Activated naive CD4-positive, alpha-beta T cell treated with anti-CD3 and anti-CD28 coated beads, Interleukin-2, amount 10 ng/mL, durations not matched to agents 7 days and 5 days (primary cell): ENCODE results near the gene PLEKHD1.
"Not testable (repeated sequence)": the region's sequence is repeated elsewhere in the genome, so short reads cannot be mapped to it uniquely, and the experiment has no call there.

ENCODE experiments used
- CTCF ChIA-PET: fragments of 350-600 bp; sonication (Branson Sonifier 250); formaldehyde crosslinking; loops from one replicate; lab custom pipeline; 2021; ENCODE audit warnings: antibody characterized with exemption; lab: Charles Lee
- DNase-seq: peaks from one replicate; pipeline ENCODE4 v3.0.0-alpha.2; 2020
- H3K27ac Mint-ChIP-seq: one replicate; pipeline ENCODE4 v1.8.0; 2021; ENCODE audit warnings: mild to moderate bottlenecking, moderate library complexity, mixed read lengths
- H3K27me3 Mint-ChIP-seq: one replicate; pipeline ENCODE4 v1.8.0; 2021; ENCODE audit warnings: mild to moderate bottlenecking, mixed read lengths
- H3K36me3 Mint-ChIP-seq: one replicate; pipeline ENCODE4 v1.8.0; 2021; ENCODE audit warnings: mixed read lengths
- H3K4me1 Mint-ChIP-seq: one replicate; pipeline ENCODE4 v1.8.0; 2021; ENCODE audit warnings: mixed read lengths
- H3K4me3 Mint-ChIP-seq: one replicate; pipeline ENCODE4 v1.8.0; 2021; ENCODE audit warnings: mild to moderate bottlenecking, moderate library complexity, mixed read lengths
- H3K9me3 Mint-ChIP-seq: one replicate; pipeline ENCODE4 v1.8.0; 2021; ENCODE audit warnings: mixed read lengths

The PLEKHD1 gene

GRCh38 chr14:69490219-69490918 is 5.8 kb downstream of the PLEKHD1 start:
- H3K9me3 Mint-ChIP-seq, result no peaks in the 10 kb centered on the region
- H3K4me3 Mint-ChIP-seq, result no peak overlapping the region
- H3K27me3 Mint-ChIP-seq, result peaks cover 58% of the 10 kb centered on the region
- DNase-seq, result no peak
- H3K4me1 Mint-ChIP-seq, result no peaks in the 10 kb centered on the region
- no peak overlapping the region for H3K27ac Mint-ChIP-seq
- CTCF ChIA-PET, result interaction anchor here (2.1 kb wide), 1 partner anchor 15 kb away, joined by 7 read pairs; no protein-coding TSS in a partner anchor
- H3K36me3 Mint-ChIP-seq, result no peaks in the 10 kb centered on the region

GRCh38 chr14:69491193-69491592 is 6.7 kb downstream of the PLEKHD1 start:
- DNase-seq, result no peak
- CTCF ChIA-PET, result interaction anchor here (0.8 to 2.1 kb wide), 2 partner anchors 9 to 16 kb away, joined by 4 to 7 read pairs; no protein-coding TSS in a partner anchor
- no peak overlapping the region for H3K27ac Mint-ChIP-seq
- peaks cover 50% of the 10 kb centered on the region for H3K27me3 Mint-ChIP-seq
- H3K36me3 Mint-ChIP-seq, result no peaks in the 10 kb centered on the region
- H3K4me1 Mint-ChIP-seq, result no peaks in the 10 kb centered on the region
- H3K4me3 Mint-ChIP-seq, result no peak overlapping the region
- H3K9me3 Mint-ChIP-seq, result no peaks in the 10 kb centered on the region

GRCh38 chr14:69493038-69493437 is 8.5 kb downstream of the PLEKHD1 start:
- CTCF ChIA-PET, result interaction anchor here (1.0 to 2.0 kb wide), 3 partner anchors 11 to 63 kb away, joined by 3 to 6 read pairs (median 3); no protein-coding TSS in a partner anchor
- no peaks in the 10 kb centered on the region for H3K4me1 Mint-ChIP-seq
- no peak overlapping the region for H3K27ac Mint-ChIP-seq
- H3K9me3 Mint-ChIP-seq, result no peaks in the 10 kb centered on the region
- H3K4me3 Mint-ChIP-seq, result no peak overlapping the region
- H3K27me3 Mint-ChIP-seq, result peaks cover 35% of the 10 kb centered on the region
- H3K36me3 Mint-ChIP-seq, result no peaks in the 10 kb centered on the region
- DNase-seq, result no peak

- Mint-ChIP-seq H3K4me3 (no peak overlapping the region), H3K9me3 (no peaks in the 10 kb centered on the region), H3K27ac (no peak overlapping the region), H3K27me3 (peaks cover 32% of the 10 kb centered on the region), H3K4me1 (no peaks in the 10 kb centered on the region), H3K36me3 (no peaks in the 10 kb centered on the region)
- DNase-seq, result no peak
- CTCF ChIA-PET, result interaction anchor here (1.2 to 2.0 kb wide), 2 partner anchors 11 to 17 kb away, joined by 3 to 6 read pairs; no protein-coding TSS in a partner anchor
These were observed 9.3 kb downstream of the PLEKHD1 start for GRCh38 chr14:69493791-69494190.

- H3K27ac Mint-ChIP-seq, result no peak overlapping the region
- H3K4me3 Mint-ChIP-seq, result no peak overlapping the region
- no peaks in the 10 kb centered on the region for H3K9me3 Mint-ChIP-seq
- H3K36me3 Mint-ChIP-seq, result no peaks in the 10 kb centered on the region
- H3K27me3 Mint-ChIP-seq, result peaks cover 29% of the 10 kb centered on the region
- no peak for DNase-seq
- CTCF ChIA-PET, result no interaction called here
- no peaks in the 10 kb centered on the region for H3K4me1 Mint-ChIP-seq
These were observed 10.9 kb downstream of the PLEKHD1 start for GRCh38 chr14:69495341-69495921.

GRCh38 chr14:69497866-69498265 is 13.3 kb downstream of the PLEKHD1 start:
- H3K4me3 Mint-ChIP-seq, H3K36me3 Mint-ChIP-seq: not testable (repeated sequence)
- peaks cover 32% of the 10 kb centered on the region for H3K27me3 Mint-ChIP-seq

GRCh38 chr14:69498286-69498685 is 13.8 kb downstream of the PLEKHD1 start:
- CTCF ChIA-PET, result interaction anchor here (0.7 to 1.0 kb wide), 2 partner anchors 76 to 262 kb away, joined by 3 to 4 read pairs; partner anchors contain the start of gene CCDC177
- not testable (repeated sequence) for H3K4me1 Mint-ChIP-seq, H3K27ac Mint-ChIP-seq, DNase-seq, H3K36me3 Mint-ChIP-seq, H3K4me3 Mint-ChIP-seq, H3K9me3 Mint-ChIP-seq
- H3K27me3 Mint-ChIP-seq, result peaks cover 29% of the 10 kb centered on the region

More at GRCh38 chr14:69497866-69498265, 13.3 kb downstream of the PLEKHD1 start:
- H3K4me1 Mint-ChIP-seq, DNase-seq, H3K27ac Mint-ChIP-seq, H3K9me3 Mint-ChIP-seq, CTCF ChIA-PET: not testable (repeated sequence)

GRCh38 chr14:69499436-69499835 is 14.9 kb downstream of the PLEKHD1 start:
- Mint-ChIP-seq H3K27me3 (peaks cover 25% of the 10 kb centered on the region), H3K4me1 (no peaks in the 10 kb centered on the region), H3K36me3 (no peaks in the 10 kb centered on the region), H3K27ac (no peak overlapping the region), H3K9me3 (no peaks in the 10 kb centered on the region), H3K4me3 (no peak overlapping the region)
- DNase-seq, result no peak
- CTCF ChIA-PET, result interaction anchor here (0.8 kb wide), 1 partner anchor 8 kb away, joined by 4 read pairs; no protein-coding TSS in a partner anchor

- Mint-ChIP-seq H3K36me3 (no peaks in the 10 kb centered on the region), H3K4me1 (no peaks in the 10 kb centered on the region), H3K27me3 (peaks cover 31% of the 10 kb centered on the region), H3K27ac (no peak overlapping the region), H3K9me3 (no peaks in the 10 kb centered on the region), H3K4me3 (no peak overlapping the region)
- no peak for DNase-seq
- CTCF ChIA-PET, result interaction anchor here (0.7 to 0.8 kb wide), 2 partner anchors 8 to 237 kb away, joined by 3 to 4 read pairs; no protein-coding TSS in a partner anchor
These were observed 15.6 kb downstream of the PLEKHD1 start for GRCh38 chr14:69500096-69500495.

GRCh38 chr14:69500736-69501135 is 16.2 kb downstream of the PLEKHD1 start:
- Mint-ChIP-seq H3K4me1 (no peaks in the 10 kb centered on the region), H3K36me3 (no peaks in the 10 kb centered on the region), H3K4me3 (no peak overlapping the region), H3K27me3 (peaks cover 36% of the 10 kb centered on the region), H3K27ac (no peak overlapping the region), H3K9me3 (no peaks in the 10 kb centered on the region)
- DNase-seq, result no peak
- CTCF ChIA-PET, result interaction anchor here (0.7 kb wide), 1 partner anchor 238 kb away, joined by 3 read pairs; no protein-coding TSS in a partner anchor

- H3K4me1 Mint-ChIP-seq, result no peaks in the 10 kb centered on the region
- DNase-seq, result no peak
- CTCF ChIA-PET, result no interaction called here
- H3K4me3 Mint-ChIP-seq, result no peak overlapping the region
- H3K27ac Mint-ChIP-seq, result no peak overlapping the region
- no peaks in the 10 kb centered on the region for H3K36me3 Mint-ChIP-seq
- H3K27me3 Mint-ChIP-seq, result peaks cover 36% of the 10 kb centered on the region
- H3K9me3 Mint-ChIP-seq, result no peaks in the 10 kb centered on the region
These were observed 16.9 kb downstream of the PLEKHD1 start for GRCh38 chr14:69501423-69501838.

GRCh38 chr14:69504775-69505174 is 20.2 kb downstream of the PLEKHD1 start:
- H3K4me3 Mint-ChIP-seq, result no peak overlapping the region
- CTCF ChIA-PET, result interaction anchor here (1.1 kb wide), 1 partner anchor 12 kb away, joined by 6 read pairs; no protein-coding TSS in a partner anchor
- H3K27me3 Mint-ChIP-seq, result peaks cover 29% of the 10 kb centered on the region
- H3K4me1 Mint-ChIP-seq, result no peaks in the 10 kb centered on the region
- DNase-seq, result no peak
- no peaks in the 10 kb centered on the region for H3K36me3 Mint-ChIP-seq
- H3K9me3 Mint-ChIP-seq, result no peaks in the 10 kb centered on the region
- no peak overlapping the region for H3K27ac Mint-ChIP-seq

GRCh38 chr14:69505338-69506240 is 21.1 kb downstream of the PLEKHD1 start:
- no peaks in the 10 kb centered on the region for H3K9me3 Mint-ChIP-seq
- CTCF ChIA-PET, result no interaction called here
- no peaks in the 10 kb centered on the region for H3K36me3 Mint-ChIP-seq
- H3K4me1 Mint-ChIP-seq, result no peaks in the 10 kb centered on the region
- DNase-seq, result no peak
- no peak overlapping the region for H3K27ac Mint-ChIP-seq
- H3K27me3 Mint-ChIP-seq, result peaks cover 29% of the 10 kb centered on the region
- no peak overlapping the region for H3K4me3 Mint-ChIP-seq

GRCh38 chr14:69506241-69506595 is 21.7 kb downstream of the PLEKHD1 start:
- Mint-ChIP-seq H3K4me1 (no peaks in the 10 kb centered on the region), H3K36me3 (no peaks in the 10 kb centered on the region), H3K4me3 (no peak overlapping the region), H3K27ac (no peak overlapping the region), H3K9me3 (no peaks in the 10 kb centered on the region), H3K27me3 (peaks cover 34% of the 10 kb centered on the region)
- CTCF ChIA-PET, result no interaction called here
- no peak for DNase-seq
